ENCODE results near the gene RHCG. TPM values are rescaled to one million over a fixed set of nuclear protein-coding genes. Genes with fewer than 3 reads are reported as not detected.
A peak's percentile ranks its signal among the peaks of the same experiment; 100 is the strongest.

RHCG gene
- total RNA-seq, 1 donor from 2014 or later: not detected

GRCh38 chr15:89443581-89443980 lies 52.8 kb downstream of the RHCG start:
- Mint-ChIP-seq H3K9me3 (ENCODE audit: unreplicated experiment) (no peaks in the 10 kb centered on the region), H3K4me1 (ENCODE audit: unreplicated experiment) (peaks cover 5% of the 10 kb centered on the region), H3K36me3 (ENCODE audit: low read depth, unreplicated experiment) (peaks cover 4% of the 10 kb centered on the region), H3K27ac (ENCODE audit: unreplicated experiment) (no peak overlapping the region), H3K4me3 (ENCODE audit: unreplicated experiment) (no peak overlapping the region), H3K27me3 (ENCODE audit: unreplicated experiment) (peaks cover 12% of the 10 kb centered on the region)
- no peak for DNase-seq (ENCODE audit: low spot score)
- no peak for TF ChIP-seq CTCF (IDR thresholded peaks at IDR 0.05; ENCODE audit: unreplicated experiment)

- Mint-ChIP-seq H3K27ac (ENCODE audit: unreplicated experiment) (no peak overlapping the region), H3K27me3 (ENCODE audit: unreplicated experiment) (peaks cover 15% of the 10 kb centered on the region), H3K4me1 (ENCODE audit: unreplicated experiment) (peaks cover 5% of the 10 kb centered on the region), H3K9me3 (ENCODE audit: unreplicated experiment) (no peaks in the 10 kb centered on the region), H3K36me3 (ENCODE audit: low read depth, unreplicated experiment) (peaks cover 4% of the 10 kb centered on the region), H3K4me3 (ENCODE audit: unreplicated experiment) (no peak overlapping the region)
- TF ChIP-seq CTCF (IDR thresholded peaks at IDR 0.05; ENCODE audit: unreplicated experiment): peak; percentile 79
- DNase-seq (ENCODE audit: low spot score): peak; percentile 78
These were observed 53.6 kb downstream of the RHCG start for GRCh38 chr15:89442671-89443307.

- Mint-ChIP-seq H3K4me3 (ENCODE audit: unreplicated experiment) (no peak overlapping the region), H3K27ac (ENCODE audit: unreplicated experiment) (no peak overlapping the region), H3K36me3 (ENCODE audit: low read depth, unreplicated experiment) (peaks cover 4% of the 10 kb centered on the region), H3K4me1 (ENCODE audit: unreplicated experiment) (peaks cover 6% of the 10 kb centered on the region), H3K27me3 (ENCODE audit: unreplicated experiment) (peaks cover 16% of the 10 kb centered on the region), H3K9me3 (ENCODE audit: unreplicated experiment) (no peaks in the 10 kb centered on the region)
- DNase-seq (ENCODE audit: low spot score): no peak
- TF ChIP-seq CTCF (IDR thresholded peaks at IDR 0.05; ENCODE audit: unreplicated experiment): no peak
These were observed 54.2 kb downstream of the RHCG start for GRCh38 chr15:89442155-89442554.

- no peak overlapping the region for H3K27ac Mint-ChIP-seq (ENCODE audit: unreplicated experiment)
- no peak for DNase-seq (ENCODE audit: low spot score)
- H3K4me3 Mint-ChIP-seq (ENCODE audit: unreplicated experiment): no peak overlapping the region
- H3K27me3 Mint-ChIP-seq (ENCODE audit: unreplicated experiment): peaks cover 17% of the 10 kb centered on the region
- TF ChIP-seq CTCF (IDR thresholded peaks at IDR 0.05; ENCODE audit: unreplicated experiment): no peak
- H3K4me1 Mint-ChIP-seq (ENCODE audit: unreplicated experiment): peaks cover 9% of the 10 kb centered on the region
- H3K9me3 Mint-ChIP-seq (ENCODE audit: unreplicated experiment): no peaks in the 10 kb centered on the region
- peaks cover 4% of the 10 kb centered on the region for H3K36me3 Mint-ChIP-seq (ENCODE audit: low read depth, unreplicated experiment)
These were observed 55.0 kb downstream of the RHCG start for GRCh38 chr15:89441295-89441812.

GRCh38 chr15:89439764-89440163 lies 56.6 kb downstream of the RHCG start:
- H3K27ac Mint-ChIP-seq (ENCODE audit: unreplicated experiment): no peak overlapping the region
- H3K4me1 Mint-ChIP-seq (ENCODE audit: unreplicated experiment): peaks cover 12% of the 10 kb centered on the region
- peaks cover 17% of the 10 kb centered on the region for H3K27me3 Mint-ChIP-seq (ENCODE audit: unreplicated experiment)
- peaks cover 4% of the 10 kb centered on the region for H3K36me3 Mint-ChIP-seq (ENCODE audit: low read depth, unreplicated experiment)
- H3K4me3 Mint-ChIP-seq (ENCODE audit: unreplicated experiment): no peak overlapping the region
- DNase-seq (ENCODE audit: low spot score): no peak
- no peak for TF ChIP-seq CTCF (IDR thresholded peaks at IDR 0.05; ENCODE audit: unreplicated experiment)
- H3K9me3 Mint-ChIP-seq (ENCODE audit: unreplicated experiment): no peaks in the 10 kb centered on the region
